H9 (cell line): ENCODE results near the gene ASH1L. TPM values are rescaled to one million over a fixed set of nuclear protein-coding genes. Genes with fewer than 3 reads are reported as not detected.
A peak's percentile ranks its signal among the peaks of the same experiment; 100 is the strongest.

Experiments used
- DNase-seq: peaks from one replicate; pipeline ENCODE4 v3.0.0-alpha.2; 2017
- H2AFZ ChIP-seq: one replicate; pipeline ENCODE4 v1.6.1; 2013; ENCODE audit warnings: mild to moderate bottlenecking, low read length, control low read depth, moderate library complexity
- H2AK5ac ChIP-seq: 2 replicates; pipeline ENCODE4 v1.6.1; 2013; ENCODE audit warnings: low read length, control low read depth, mixed read lengths; ENCODE audit not compliant: insufficient read length
- H2BK120ac ChIP-seq: one replicate; pipeline ENCODE4 v1.6.1; 2013; ENCODE audit warnings: low read depth, mild to moderate bottlenecking, low read length, control low read depth, inconsistent platforms; ENCODE audit not compliant: poor library complexity, severe bottlenecking
- H2BK12ac ChIP-seq: 2 replicates; pipeline ENCODE4 v1.6.1; 2013; ENCODE audit warnings: low read length, control low read depth, mixed read lengths, low read depth; ENCODE audit not compliant: insufficient read length
- H2BK15ac ChIP-seq: 2 replicates; pipeline ENCODE4 v1.6.1; 2013; ENCODE audit warnings: low read depth, low read length, control low read depth
- H2BK20ac ChIP-seq: one replicate; pipeline ENCODE4 v1.6.1; 2013; ENCODE audit warnings: low read depth, mild to moderate bottlenecking, low read length, control low read depth, inconsistent platforms; ENCODE audit not compliant: poor library complexity, severe bottlenecking
- H2BK5ac ChIP-seq: 2 replicates; pipeline ENCODE4 v1.6.1; 2013; ENCODE audit warnings: low read length, control low read depth, mixed read lengths; ENCODE audit not compliant: insufficient read length
- H3K14ac ChIP-seq: 2 replicates; pipeline ENCODE4 v1.6.1; 2013; ENCODE audit warnings: low read length, control low read depth; ENCODE audit not compliant: insufficient read depth
- H3K18ac ChIP-seq: 2 replicates; pipeline ENCODE4 v1.6.1; 2013; ENCODE audit warnings: low read depth, mild to moderate bottlenecking, mixed read lengths, low read length, control low read depth; ENCODE audit not compliant: insufficient read length
- H3K23ac ChIP-seq: 2 replicates; pipeline ENCODE4 v1.6.1; 2013; ENCODE audit warnings: low read length, control low read depth, mixed read lengths, low read depth; ENCODE audit not compliant: insufficient read length
- H3K23me2 ChIP-seq: 2 replicates; pipeline ENCODE4 v1.6.1; 2013; ENCODE audit warnings: low read depth, mild to moderate bottlenecking, mixed read lengths, low read length, control low read depth; ENCODE audit not compliant: insufficient read length, poor library complexity, severe bottlenecking
- H3K27ac ChIP-seq: 2 replicates; pipeline ENCODE4 v1.5.1; 2013; ENCODE audit warnings: low read length, control low read depth, mixed read lengths, low read depth; ENCODE audit not compliant: insufficient read length
- H3K27me3 ChIP-seq: 2 replicates; pipeline ENCODE4 v1.6.1; 2013; ENCODE audit warnings: low read length, control low read depth, inconsistent platforms; ENCODE audit not compliant: insufficient read depth
- H3K4ac ChIP-seq: 2 replicates; pipeline ENCODE4 v1.6.1; 2013; ENCODE audit warnings: low read depth, mild to moderate bottlenecking, control low read depth, inconsistent platforms, low read length, moderate library complexity
- H3K4me1 ChIP-seq: 2 replicates; pipeline ENCODE4 v1.6.1; 2013; ENCODE audit warnings: low read length, control low read depth, inconsistent platforms; ENCODE audit not compliant: insufficient read depth
- H3K4me2 ChIP-seq: 2 replicates; pipeline ENCODE4 v1.6.1; 2013; ENCODE audit warnings: low read length, control low read depth, mixed read lengths; ENCODE audit not compliant: insufficient read length, insufficient read depth
- H3K56ac ChIP-seq: 2 replicates; pipeline ENCODE4 v1.6.1; 2013; ENCODE audit warnings: low read depth, mild to moderate bottlenecking, mixed read lengths, low read length, control low read depth; ENCODE audit not compliant: insufficient read length
- H3K79me1 ChIP-seq: 2 replicates; pipeline ENCODE4 v1.6.1; 2013; ENCODE audit warnings: low read depth, mild to moderate bottlenecking, moderate library complexity, low read length, control low read depth, inconsistent platforms; ENCODE audit not compliant: insufficient read depth, poor library complexity, severe bottlenecking
- H3K79me2 ChIP-seq: 2 replicates; pipeline ENCODE4 v1.6.1; 2013; ENCODE audit warnings: low read length, control low read depth, inconsistent platforms; ENCODE audit not compliant: insufficient read depth
- H3K9ac ChIP-seq: 2 replicates; pipeline ENCODE4 v1.6.1; 2013; ENCODE audit warnings: low read length, control low read depth, mixed read lengths; ENCODE audit not compliant: insufficient read length; ENCODE audit errors: extremely low read depth
- H3K9me3 ChIP-seq: one replicate; pipeline ENCODE4 v1.6.1; 2013; ENCODE audit warnings: low read depth, low read length, inconsistent platforms; ENCODE audit not compliant: control insufficient read depth
- H3T11ph ChIP-seq: one replicate; pipeline ENCODE4 v1.6.1; 2013; ENCODE audit warnings: mild to moderate bottlenecking, low read length, control low read depth, inconsistent platforms
- H4K20me1 ChIP-seq: one replicate; pipeline ENCODE4 v1.6.1; 2013; ENCODE audit not compliant: control insufficient read depth, insufficient read length, insufficient read depth
- H4K5ac ChIP-seq: 2 replicates; pipeline ENCODE4 v1.6.1; 2013; ENCODE audit warnings: low read depth, mild to moderate bottlenecking, mixed read lengths, low read length, control low read depth; ENCODE audit not compliant: insufficient read length
- H4K8ac ChIP-seq: replicated peaks from 2 replicates; pipeline ENCODE4 v1.6.1; 2013; ENCODE audit warnings: low read length, control low read depth, mixed read lengths, low read depth; ENCODE audit not compliant: insufficient read length
- H4K91ac ChIP-seq: 2 replicates; pipeline ENCODE4 v1.6.1; 2013; ENCODE audit warnings: low read depth, mild to moderate bottlenecking, moderate library complexity, mixed read lengths, low read length, control low read depth; ENCODE audit not compliant: insufficient read length
- H3K27ac Mint-ChIP-seq, 3 experiments: 2 replicates in 2 of 3; 3 replicates in 1 of 3; pipeline ENCODE4 v1.8.0; 2020 to 2021; ENCODE audit warnings: mixed read lengths in 3 of 3, mild to moderate bottlenecking in 1 of 3, moderate library complexity in 1 of 3
- H3K27me3 Mint-ChIP-seq: 2 replicates; pipeline ENCODE4 v1.8.0; 2021; ENCODE audit warnings: low read depth, mild to moderate bottlenecking, moderate library complexity, mixed read lengths
- H3K36me3 Mint-ChIP-seq, 3 experiments: 2 replicates in 2 of 3; 3 replicates in 1 of 3; pipeline ENCODE4 v1.8.0; 2020 to 2021; ENCODE audit warnings: low read depth in 3 of 3, mixed read lengths in 3 of 3; ENCODE audit not compliant: insufficient read depth in 1 of 3
- H3K4me1 Mint-ChIP-seq, 2 experiments: 2 replicates each; pipeline ENCODE4 v1.8.0; 2020; ENCODE audit warnings: mixed read lengths in 2 of 2
- H3K4me3 Mint-ChIP-seq, 2 experiments: 2 replicates in 1 of 2; 3 replicates in 1 of 2; pipeline ENCODE4 v1.8.0; 2020 to 2021; ENCODE audit warnings: mild to moderate bottlenecking in 2 of 2, mixed read lengths in 2 of 2, moderate library complexity in 1 of 2
- H3K9me3 Mint-ChIP-seq, 2 experiments: 2 replicates in 1 of 2; 3 replicates in 1 of 2; pipeline ENCODE4 v1.8.0; 2020; ENCODE audit warnings: mild to moderate bottlenecking in 2 of 2, mixed read lengths in 2 of 2, moderate library complexity in 1 of 2
- WGBS: extraction: QIAGEN DNeasy Blood & Tissue Kit; methylation state at CpG from one replicate; pipeline ENCODE4 v1.1.7; 2013; ENCODE audit warnings: missing lambda C conversion rate, low lambda C conversion rate, mixed read lengths; ENCODE audit not compliant: insufficient read length; ENCODE audit errors: extremely low coverage; 5-methylcytosine and 5-hydroxymethylcytosine counted together
- total RNA-seq: library from RNA; stranded (reverse); gene quantifications from 2 replicates; pipeline ENCODE4 v1.2.1, GENCODE V29; 2021
- TF ChIP-seq, protein P1 (sequence below): fragments of 200-600 bp; sonication (generic); conservative IDR thresholded peaks from 3 replicates; pipeline ENCODE4 v1.8.0; 2021; ENCODE audit warnings: antibody characterized with exemption, mild to moderate bottlenecking

Gene ASH1L
- total RNA-seq, 1 experiment from 2014 or later: 32.8 TPM

- peak overlapping the region; percentile 14 to 22 (median 16); a peak in 3 of 7 replicates for H3K27ac Mint-ChIP-seq
- peaks cover 0 to 6% (median 4%) of the 10 kb centered on the region in 3 experiments; a peak in 3 of 7 replicates for H3K36me3 Mint-ChIP-seq
- no peak overlapping the region for H3K4me3 Mint-ChIP-seq
- Histone ChIP-seq H3K56ac (no peak overlapping the region), H4K5ac (no peak overlapping the region), H3K18ac (no peak overlapping the region), H4K8ac (no peak overlapping the region), H2AFZ (no peak overlapping the region), H3K14ac (no peak overlapping the region), H3K9ac (no peak overlapping the region), H2BK15ac (no peak overlapping the region), H2BK20ac (no peak overlapping the region), H3K79me1 (peaks cover 11% of the 10 kb centered on the region), H2BK12ac (no peak overlapping the region), H4K20me1 (no peaks in the 10 kb centered on the region), H3K27me3 (no peaks in the 10 kb centered on the region), H2BK5ac (no peak overlapping the region), H3T11ph (no peak overlapping the region), H3K4me1 (no peaks in the 10 kb centered on the region), H3K23ac (no peak overlapping the region), H3K4ac (no peak overlapping the region), H2BK120ac (no peak overlapping the region), H2AK5ac (no peak overlapping the region), H4K91ac (no peak overlapping the region), H3K23me2 (no peaks in the 10 kb centered on the region), H3K9me3 (no peaks in the 10 kb centered on the region), H3K27ac (no peak overlapping the region), H3K4me2 (no peak overlapping the region), H3K79me2 (peaks cover 20% of the 10 kb centered on the region; the same call in 1 of the 2 replicates)
- no peaks in the 10 kb centered on the region for H3K9me3 Mint-ChIP-seq
- TF ChIP-seq, protein P1, sequence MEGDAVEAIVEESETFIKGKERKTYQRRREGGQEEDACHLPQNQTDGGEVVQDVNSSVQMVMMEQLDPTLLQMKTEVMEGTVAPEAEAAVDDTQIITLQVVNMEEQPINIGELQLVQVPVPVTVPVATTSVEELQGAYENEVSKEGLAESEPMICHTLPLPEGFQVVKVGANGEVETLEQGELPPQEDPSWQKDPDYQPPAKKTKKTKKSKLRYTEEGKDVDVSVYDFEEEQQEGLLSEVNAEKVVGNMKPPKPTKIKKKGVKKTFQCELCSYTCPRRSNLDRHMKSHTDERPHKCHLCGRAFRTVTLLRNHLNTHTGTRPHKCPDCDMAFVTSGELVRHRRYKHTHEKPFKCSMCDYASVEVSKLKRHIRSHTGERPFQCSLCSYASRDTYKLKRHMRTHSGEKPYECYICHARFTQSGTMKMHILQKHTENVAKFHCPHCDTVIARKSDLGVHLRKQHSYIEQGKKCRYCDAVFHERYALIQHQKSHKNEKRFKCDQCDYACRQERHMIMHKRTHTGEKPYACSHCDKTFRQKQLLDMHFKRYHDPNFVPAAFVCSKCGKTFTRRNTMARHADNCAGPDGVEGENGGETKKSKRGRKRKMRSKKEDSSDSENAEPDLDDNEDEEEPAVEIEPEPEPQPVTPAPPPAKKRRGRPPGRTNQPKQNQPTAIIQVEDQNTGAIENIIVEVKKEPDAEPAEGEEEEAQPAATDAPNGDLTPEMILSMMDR: no peak
- peaks cover 3 to 11% of the 10 kb centered on the region in 2 experiments; a peak in 2 of 4 replicates for H3K4me1 Mint-ChIP-seq
- WGBS: no CpG with 5 or more reads among the region's 2 CpGs
- no peak for DNase-seq
- no peaks in the 10 kb centered on the region for H3K27me3 Mint-ChIP-seq
Measured at GRCh38 chr1:155548706-155549105, 13.9 kb downstream of the ASH1L start.
